K562 (cell line): Measurements from ENCODE around the gene CASKIN1. TPM values are rescaled to one million over a fixed set of nuclear protein-coding genes. Genes with fewer than 3 reads are reported as not detected.
A peak's percentile ranks its signal among the peaks of the same experiment; 100 is the strongest.

Source experiments
- ATAC-seq: fragments of 200-7000 bp; cut with Tn5 transposase; 3 replicates; pipeline ENCODE4 v1.9.1; 2020; ENCODE audit warnings: moderate library complexity
- BruUV-seq: library from RNA; stranded (reverse); fragments of 400-500 nt; replicated peaks from 2 replicates; lab custom pipeline; 2021; lab: Mats Ljungman, UMichigan
- CTCF ChIA-PET: fragments of 300-600 bp; formaldehyde crosslinking; extraction: SDS; loops from one replicate; lab custom pipeline; 2021; ENCODE audit warnings: low intra/inter-chr PET ratio; lab: Yijun Ruan, JAX
- POLR2A ChIA-PET: fragments of 300-600, 350-650 bp; sonication (Branson Sonifier 250); formaldehyde crosslinking; extraction: SDS; loops from one replicate; lab custom pipeline; 2021; ENCODE audit warnings: antibody characterized with exemption, inconsistent platforms; lab: Yijun Ruan, JAX
- DNase-seq, 4 experiments: peaks; one replicate each; pipeline versions ENCODE4 v3.0.0 to v3.0.0-alpha.2; 2011 to 2018; ENCODE audit warnings: low spot score in 3 of 4, mixed read lengths in 3 of 4; ENCODE audit errors: extremely low read depth in 1 of 4
- FAIRE-seq: peaks from 2 replicates; lab custom pipeline; 2011; peaks lifted over from hg19 to GRCh38; lab: Jason Lieb, UNC
- H2AFZ ChIP-seq: 2 replicates; pipeline ENCODE4 v1.6.0; 2011; ENCODE audit warnings: low read depth, low read length, control low read depth, inconsistent platforms
- H3K27ac ChIP-seq: fragments of 200-600 bp; 3 replicates; pipeline ENCODE4 v1.8.0; 2011; ENCODE audit warnings: low read depth, mild to moderate bottlenecking, control low read depth, inconsistent platforms, low read length, moderate library complexity, mixed read lengths; ENCODE audit errors: extremely low read depth
- H3K27me3 ChIP-seq, 2 experiments: fragments of 300-600 bp in 1 of 2; 2 replicates in 1 of 2; 3 replicates in 1 of 2; pipeline versions ENCODE4 v1.6.0 to v1.8.0; 2011; ENCODE audit warnings: inconsistent platforms in 2 of 2, low read length in 2 of 2, mild to moderate bottlenecking in 1 of 2, mixed read lengths in 1 of 2, moderate library complexity in 1 of 2; ENCODE audit not compliant: control insufficient read depth in 2 of 2, insufficient read depth in 2 of 2
- H3K36me3 ChIP-seq: fragments of 300-600 bp; 3 replicates; pipeline ENCODE4 v1.8.0; 2011; ENCODE audit warnings: mild to moderate bottlenecking, low read length, inconsistent platforms; ENCODE audit not compliant: control insufficient read depth, insufficient read depth
- H3K4me1 ChIP-seq, 2 experiments: fragments of 200-600 bp in 1 of 2; replicated peaks in 1 of 2; 2 replicates in 1 of 2; 3 replicates in 1 of 2; pipeline versions ENCODE4 v1.5.1 to v1.8.0; 2011; ENCODE audit warnings: inconsistent platforms in 2 of 2, low read length in 2 of 2, mild to moderate bottlenecking in 1 of 2, mixed read lengths in 1 of 2, moderate library complexity in 1 of 2; ENCODE audit not compliant: control insufficient read depth in 2 of 2, insufficient read depth in 2 of 2
- H3K4me2 ChIP-seq: 2 replicates; pipeline ENCODE4 v1.6.1; 2011; ENCODE audit warnings: low read length, control low read depth, inconsistent platforms, mixed read lengths; ENCODE audit not compliant: insufficient read depth
- H3K4me3 ChIP-seq: fragments of 200-600 bp; sonication (generic), shearing (Covaris generic); 2 replicates; pipeline ENCODE4 v1.5.1; 2016; ENCODE audit warnings: control low read depth, inconsistent platforms
- H3K79me2 ChIP-seq: fragments of 200-600 bp; 3 replicates; pipeline ENCODE4 v1.8.0; 2011; ENCODE audit warnings: low read length, inconsistent platforms; ENCODE audit not compliant: control insufficient read depth, insufficient read depth
- H3K9ac ChIP-seq, 2 experiments: 2 replicates each; pipeline versions ENCODE4 v1.6.0 to v1.6.1; 2011; ENCODE audit warnings: low read depth in 2 of 2, low read length in 2 of 2, control low read depth in 1 of 2, inconsistent platforms in 1 of 2, mild to moderate bottlenecking in 1 of 2, mixed read lengths in 1 of 2; ENCODE audit not compliant: insufficient read depth in 1 of 2
- H3K9me1 ChIP-seq: one replicate; pipeline ENCODE4 v1.6.0; 2011; ENCODE audit warnings: inconsistent platforms, mild to moderate bottlenecking, low read length, moderate library complexity; ENCODE audit not compliant: control insufficient read depth, insufficient read depth
- H3K9me3 ChIP-seq: replicated peaks from 2 replicates; pipeline ENCODE4 v1.5.1; 2011; ENCODE audit warnings: low read depth, low read length, inconsistent platforms; ENCODE audit not compliant: control insufficient read depth, insufficient read depth
- H4K20me1 ChIP-seq: replicated peaks from 2 replicates; pipeline ENCODE4 v1.6.1; 2011; ENCODE audit warnings: low read length, inconsistent platforms, mixed read lengths; ENCODE audit not compliant: control insufficient read depth, insufficient read depth
- CAMTA2 ChIP-seq: fragments of 250-450 bp; sonication (Bioruptor Pico); conservative IDR thresholded peaks from 2 replicates; pipeline ENCODE4 v1.5.1; 2022
- CHCHD3 ChIP-seq: fragments of 250-450 bp; sonication (Bioruptor Pico); IDR thresholded peaks from 2 replicates; pipeline ENCODE4 v2.1.2; 2022; ENCODE audit warnings: mild to moderate bottlenecking
- ELF1 ChIP-seq: fragments of 200-800 bp; sonication (Bioruptor generic); IDR thresholded peaks from 2 replicates; pipeline ENCODE4 v1.6.1; 2016; ENCODE audit warnings: missing genetic modification characterization, missing compliant biosample characterization
- MECOM ChIP-seq: fragments of 250-450 bp; sonication (Bioruptor Pico); IDR thresholded peaks from 2 replicates; pipeline ENCODE4 v1.8.0; 2022; ENCODE audit warnings: inconsistent platforms
- NCOA1 ChIP-seq: fragments of 450-650 bp; IDR thresholded peaks from 2 replicates; pipeline ENCODE4 v1.6.1; 2016; ENCODE audit warnings: low read depth
- NELFE ChIP-seq: IDR thresholded peaks from 2 replicates; pipeline ENCODE4 v1.6.1; 2011; ENCODE audit warnings: mild to moderate bottlenecking; ENCODE audit not compliant: insufficient read depth, insufficient read length
- NR2F6 ChIP-seq: fragments of 450-650 bp; formaldehyde crosslinking; IDR thresholded peaks from 2 replicates; pipeline ENCODE4 v1.4.0; 2020; ENCODE audit warnings: mild to moderate bottlenecking
- PHF8 ChIP-seq: fragments of 200-600 bp; sonication (generic); IDR thresholded peaks from 2 replicates; pipeline ENCODE4 v1.6.1; 2012; ENCODE audit warnings: mixed run types, mild to moderate bottlenecking, inconsistent platforms, low read length, moderate library complexity, borderline replicate concordance
- PKNOX1 ChIP-seq: fragments of 450-650 bp; IDR thresholded peaks from 2 replicates; pipeline ENCODE4 v1.6.1; 2016
- RBM15 ChIP-seq: fragments of 200-400 bp; formaldehyde crosslinking; IDR thresholded peaks from 2 replicates; pipeline ENCODE4 v1.6.1; 2018; ENCODE audit warnings: mild to moderate bottlenecking, low read length, moderate library complexity; ENCODE audit not compliant: insufficient read depth
- SMARCA5 ChIP-seq: fragments of 450-650 bp; IDR thresholded peaks from 2 replicates; pipeline ENCODE4 v1.6.1; 2016
- ZBTB12 ChIP-seq: fragments of 250-450 bp; sonication (Bioruptor Pico); IDR thresholded peaks from 2 replicates; pipeline ENCODE4 v1.4.0; 2020
- ZKSCAN8 ChIP-seq: fragments of 200-800 bp; sonication (Bioruptor generic); IDR thresholded peaks from 2 replicates; pipeline ENCODE4 v1.6.1; 2016; ENCODE audit warnings: missing genetic modification characterization, missing compliant biosample characterization
- ZNF583 ChIP-seq: fragments of 250-450 bp; sonication (Bioruptor Pico); IDR thresholded peaks from 2 replicates; pipeline ENCODE4 v1.4.0; 2020
- ZNF695 ChIP-seq: fragments of 450-650 bp; formaldehyde crosslinking; IDR thresholded peaks from 2 replicates; pipeline ENCODE4 v1.4.0; 2020; ENCODE audit warnings: mild to moderate bottlenecking, moderate library complexity
- WGBS: fragments of 100-300 bp; shearing (Covaris generic); methylation state at CpG from one replicate; pipeline ENCODE4 v1.1.6; 2016; ENCODE audit warnings: low coverage, mixed read lengths; ENCODE audit not compliant: insufficient coverage; ENCODE audit errors: missing lambda C conversion rate; 5-methylcytosine and 5-hydroxymethylcytosine counted together
- in situ Hi-C: fragments of 300-500 bp; cut with MboI; formaldehyde crosslinking; loops from 4 replicates; pipeline ENCODE4 v1.15.0; 2018; ENCODE audit warnings: inconsistent platforms, mixed read lengths
- intact Hi-C: fragments of 100-400 bp; cut with micrococcal nuclease; formaldehyde crosslinking; loops from 2 replicates; pipeline ENCODE4 v1.14.2; 2022
- polyA plus RNA-seq, 8 experiments: library from polyadenylated mRNA; depleted of rRNA in 4 of 8; stranded (reverse) in 5 of 8; unstranded in 3 of 8; fragments of >200 nt; fragmentation: Nextera tagmentation in 2 of 8; fragmentation: Illumina TruSeq in 1 of 8; extraction: Ambion mirVana in 2 of 8; extraction: Trizol in 1 of 8; gene quantifications; 2 replicates each; pipeline versions ENCODE4 v1.2.1 to v1.2.3, GENCODE V29; 2011 to 2014; ENCODE audit warnings: inconsistent platforms in 1 of 8, missing spikeins in 1 of 8
- total RNA-seq, 7 experiments: library from RNA; depleted of rRNA in 6 of 7; stranded (reverse); fragments of >200 nt in 6 of 7; fragmentation: Illumina TruSeq in 2 of 7; extraction: Trizol in 2 of 7; gene quantifications; 2 replicates each; pipeline versions ENCODE4 v1.2.1 to v1.2.3, GENCODE V29; 2011 to 2021; ENCODE audit warnings: low replicate concordance in 1 of 7
- TF ChIP-seq, protein P1 (sequence below): sonication (generic); formaldehyde crosslinking; IDR thresholded peaks from 2 replicates; pipeline ENCODE4 v1.8.0; 2022; ENCODE audit warnings: mild to moderate bottlenecking, missing genetic modification reagents

CASKIN1 gene
- total and polyA plus RNA-seq, 9 of the 15 experiments (the other 6 are each of a cell fraction or from before 2014, with no cell fraction given) = 0.15 to 4.5 (median 1.5) TPM; not detected in 2

DNA sequence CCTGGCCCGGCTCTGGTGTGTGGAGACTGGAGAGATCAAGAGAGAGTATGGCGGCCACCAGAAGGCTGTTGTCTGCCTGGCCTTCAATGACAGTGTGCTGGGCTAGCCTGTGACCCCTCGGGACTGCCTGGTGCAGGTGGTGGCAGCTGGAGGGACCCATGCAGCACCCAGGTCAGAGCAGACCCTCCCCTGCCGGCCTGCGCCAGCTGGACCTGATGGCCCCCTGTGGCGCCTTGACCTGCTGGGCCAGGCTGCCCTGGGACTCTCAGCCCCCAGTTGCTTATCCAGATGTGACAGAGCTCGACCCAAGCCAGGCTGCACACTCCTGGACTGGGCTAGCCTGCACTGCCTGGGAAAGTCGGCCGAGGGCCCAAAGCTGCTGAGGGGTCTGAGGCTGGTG, 12.4 kb upstream of the CASKIN1 start (continued):
- TF ChIP-seq ZKSCAN8 (CRISPR knock-in tag) = no peak
- TF ChIP-seq ZBTB12 (CRISPR knock-in tag) = no peak
- no peak for TF ChIP-seq CHCHD3 (CRISPR knock-in tag)
- TF ChIP-seq NCOA1 = no peak
- no peak for TF ChIP-seq CAMTA2 (CRISPR knock-in tag)

GRCh38 chr16:2208308-2208707, 11.9 kb upstream of the CASKIN1 start:
- H3K9me3 ChIP-seq = no peaks in the 10 kb centered on the region
- ChIA-PET CTCF (no interaction called here), POLR2A (interaction anchor here (0.6 to 1.3 kb wide), 5 partner anchors 9 to 53 kb away, joined by 3 to 4 read pairs (median 3); partner anchors contain the start of genes ECI1 and TRAF7)
- no peak overlapping the region for H2AFZ ChIP-seq
- no TSS peak for BruUV-seq
- no peak overlapping the region for H3K4me3 ChIP-seq
- DNase-seq = no peak
- no peak overlapping the region for H3K27ac ChIP-seq
- ATAC-seq = no peak
- no peak for TF ChIP-seq NELFE
- no peak for TF ChIP-seq NR2F6 (CRISPR knock-in tag)
- TF ChIP-seq, protein P1, sequence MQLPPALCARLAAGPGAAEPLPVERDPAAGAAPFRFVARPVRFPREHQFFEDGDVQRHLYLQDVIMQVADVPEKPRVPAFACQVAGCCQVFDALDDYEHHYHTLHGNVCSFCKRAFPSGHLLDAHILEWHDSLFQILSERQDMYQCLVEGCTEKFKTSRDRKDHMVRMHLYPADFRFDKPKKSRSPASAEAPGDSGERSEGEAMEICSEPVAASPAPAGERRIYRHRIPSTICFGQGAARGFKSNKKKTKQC = no peak
- no peak for TF ChIP-seq ZNF583
- no peak for TF ChIP-seq MECOM (CRISPR knock-in tag)
- no peak for TF ChIP-seq SMARCA5
- no peak for TF ChIP-seq ZNF695 (CRISPR knock-in tag)
- TF ChIP-seq RBM15 = no peak
- no peak for TF ChIP-seq ELF1
- no peak for TF ChIP-seq PKNOX1
- TF ChIP-seq PHF8 = no peak
- intact Hi-C loops (no loop called here), in situ Hi-C loops (no loop called here)
- FAIRE-seq = no peak
- peak overlapping the region in 1 of 2 experiments; percentile 96; a peak in 2 of 4 replicates for H3K9ac ChIP-seq
- H4K20me1 ChIP-seq = peaks cover 17% of the 10 kb centered on the region
- H3K4me2 ChIP-seq = no peak overlapping the region
- H3K79me2 ChIP-seq = peaks cover 61% of the 10 kb centered on the region
- peaks cover 32 to 91% of the 10 kb centered on the region in 2 experiments for H3K4me1 ChIP-seq
- H3K36me3 ChIP-seq = peaks cover 57% of the 10 kb centered on the region; the same call in 2 of the 3 replicates
- H3K27me3 ChIP-seq = no peaks in the 10 kb centered on the region
- WGBS = 86% methylated on average over 19 of the region's 23 CpGs
- no peaks in the 10 kb centered on the region for H3K9me1 ChIP-seq
